HG03439 (cell line): Measurements from ENCODE around the gene HLF.

ENCODE experiments used
- ATAC-seq: cut with Tn5 transposase; IDR thresholded peaks from one replicate; pipeline ENCODE4 v1.9.1; 2021; ENCODE audit warnings: mild to moderate bottlenecking, moderate library complexity; ENCODE audit not compliant: unreplicated experiment

The HLF gene

DNA sequence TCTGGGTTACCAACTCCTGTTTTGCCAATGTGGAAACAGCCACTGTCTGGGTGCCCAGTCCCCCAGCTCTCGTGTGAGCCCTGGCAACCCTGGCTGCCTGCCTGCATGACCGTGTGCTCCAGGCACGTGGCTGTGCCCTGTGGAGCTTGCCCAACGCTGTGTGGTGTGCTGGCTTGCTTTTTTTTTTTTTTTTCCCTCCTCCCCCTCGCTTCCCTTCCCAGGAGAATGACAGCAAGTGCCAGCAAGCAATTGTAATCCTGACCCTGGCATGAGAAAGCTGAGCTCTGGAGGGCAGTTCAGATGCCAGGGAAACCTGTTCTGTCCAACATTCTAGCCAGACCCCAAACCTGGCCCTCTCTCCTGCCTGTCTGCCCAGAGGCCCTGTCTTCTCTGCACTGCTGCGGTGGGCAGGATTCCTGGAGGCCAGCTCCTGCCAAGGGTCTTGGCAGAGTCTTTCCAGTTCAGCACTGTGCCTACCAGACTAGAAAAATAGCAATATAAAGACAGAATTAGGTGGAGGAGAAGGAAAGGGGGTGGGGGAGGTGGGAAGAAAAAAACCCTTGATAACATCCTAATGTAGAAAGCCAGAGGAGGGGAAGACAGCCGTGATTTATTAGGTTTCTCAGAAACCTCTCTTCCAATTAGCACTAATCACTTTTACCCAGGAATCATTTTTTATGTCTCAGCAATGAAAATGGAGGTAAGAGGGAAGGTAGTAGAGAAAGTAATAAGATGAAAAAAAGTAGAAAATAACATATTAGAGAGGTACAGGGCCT is 9.0 kb downstream of the HLF start:
- ATAC-seq, result no peak

DNA sequence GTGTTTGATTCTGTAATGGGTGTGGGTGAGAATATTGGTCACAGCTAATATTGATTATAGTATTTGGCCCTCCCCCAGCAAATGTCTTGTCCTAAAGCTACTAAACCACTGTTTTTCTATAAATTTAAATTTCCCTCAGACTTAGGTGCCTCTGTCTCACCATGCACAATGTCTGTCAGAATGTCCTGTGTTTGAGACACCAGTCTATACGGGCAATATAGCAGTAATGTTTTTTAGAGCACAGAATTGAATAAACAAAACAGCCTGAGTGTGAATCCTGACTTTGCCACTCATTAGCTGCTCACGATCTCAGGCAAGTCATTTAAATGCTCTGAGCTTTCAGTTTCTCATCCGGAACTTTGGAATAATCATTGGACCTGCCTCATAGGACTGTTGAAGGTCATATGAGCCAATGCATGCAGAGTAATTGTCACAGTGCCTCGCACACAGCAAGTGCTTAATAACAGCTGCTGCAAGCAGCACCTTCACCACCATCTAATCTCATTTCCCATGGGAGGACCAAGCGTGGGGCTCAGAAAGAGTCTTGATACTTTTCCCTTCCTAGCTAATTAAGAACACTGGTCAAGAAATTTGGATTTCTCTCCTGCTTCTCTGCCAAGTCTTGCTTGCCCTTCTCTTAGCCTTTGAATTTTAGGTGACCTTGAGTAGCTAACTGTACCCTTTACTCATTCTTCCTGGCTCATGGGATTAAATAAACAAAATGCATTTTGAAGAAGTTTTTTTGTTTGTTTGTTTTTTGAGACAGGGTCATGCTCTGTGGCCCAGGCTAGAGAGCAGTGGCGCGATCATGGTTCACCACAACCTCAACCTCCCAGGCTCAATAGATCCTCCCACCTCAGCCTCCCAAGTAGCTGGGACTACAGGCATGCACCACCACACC is 9.8 kb downstream of the HLF start:
- ATAC-seq, result no peak

DNA sequence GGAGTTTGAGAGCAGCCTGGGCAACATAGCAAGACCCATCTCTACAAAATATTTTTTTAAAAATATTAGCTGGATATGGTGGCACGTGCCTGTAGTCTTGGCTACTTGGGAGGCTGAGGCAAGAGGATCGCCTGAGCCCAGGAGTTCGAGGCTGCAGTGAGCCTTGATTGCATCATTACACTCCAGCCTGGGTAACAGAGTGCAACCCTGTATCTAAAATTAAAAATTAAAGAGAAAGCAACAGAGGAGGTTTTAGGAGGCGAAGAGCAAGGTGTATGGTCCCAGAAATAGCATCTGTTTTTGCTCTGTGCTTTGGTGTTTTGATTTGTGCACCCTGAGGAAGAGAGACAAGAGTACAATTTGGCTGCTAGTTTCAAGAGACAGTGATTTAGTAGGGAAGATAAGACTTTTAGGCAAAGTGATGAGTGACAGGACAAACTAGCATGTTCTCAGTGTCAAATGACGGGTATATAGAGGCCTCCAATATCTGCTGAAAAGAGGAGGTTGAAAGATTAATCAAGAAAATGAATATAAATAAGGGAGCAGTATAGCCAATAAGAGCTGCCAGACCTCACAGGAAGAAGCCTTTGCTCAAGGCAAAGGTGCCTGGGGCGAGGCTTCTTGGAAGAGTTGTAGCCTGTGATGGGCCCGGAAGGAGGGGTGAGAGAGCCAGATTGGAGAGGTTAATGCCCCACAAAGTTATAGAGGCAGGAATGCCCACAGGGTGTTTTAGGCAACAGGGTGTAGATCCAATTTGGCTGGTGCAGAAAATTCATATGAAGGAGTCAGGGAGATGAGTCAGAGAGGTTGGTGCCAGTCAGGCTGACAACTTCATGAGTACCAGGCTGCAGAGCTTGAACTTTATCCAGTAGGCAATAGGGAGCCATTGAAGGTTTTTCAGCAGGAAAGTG is 11.4 kb downstream of the HLF start:
- ATAC-seq, result no peak

DNA sequence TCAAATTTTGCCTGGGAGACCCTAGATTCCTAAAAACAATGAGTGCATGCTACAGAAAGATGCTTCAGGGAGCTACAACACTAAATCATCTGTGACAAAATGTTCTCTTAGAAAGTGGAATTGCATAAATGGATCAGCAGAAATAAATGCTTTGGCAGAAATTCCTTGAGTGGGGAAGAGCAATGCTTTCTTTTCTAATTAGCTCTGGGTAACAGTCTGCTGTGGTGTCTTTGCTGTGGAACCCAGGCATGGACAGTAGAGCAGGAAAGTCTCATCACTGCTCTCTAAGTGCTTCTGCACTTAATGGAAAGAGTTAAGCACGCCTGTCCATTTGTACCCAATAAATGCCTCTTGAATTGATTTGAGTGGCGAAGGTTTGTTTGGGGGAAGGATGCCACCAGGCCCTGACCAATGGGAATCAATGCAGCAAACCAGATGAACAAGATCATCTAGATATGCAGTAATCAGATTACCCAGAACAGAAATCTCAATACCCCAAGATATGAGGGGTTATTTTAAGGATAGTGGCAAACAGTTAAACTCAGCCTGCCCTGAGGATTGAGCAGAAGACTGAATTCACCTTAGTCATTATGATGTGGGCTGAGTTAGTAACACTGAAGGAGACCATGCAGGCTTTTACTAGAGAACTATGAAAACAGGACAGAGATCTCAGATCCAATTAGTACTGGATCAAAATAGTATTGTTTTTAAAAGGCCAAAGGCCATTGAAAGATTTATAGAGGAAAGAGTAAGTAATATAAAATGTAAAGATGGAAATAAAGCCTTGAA is 13.6 kb downstream of the HLF start:
- no peak for ATAC-seq

DNA sequence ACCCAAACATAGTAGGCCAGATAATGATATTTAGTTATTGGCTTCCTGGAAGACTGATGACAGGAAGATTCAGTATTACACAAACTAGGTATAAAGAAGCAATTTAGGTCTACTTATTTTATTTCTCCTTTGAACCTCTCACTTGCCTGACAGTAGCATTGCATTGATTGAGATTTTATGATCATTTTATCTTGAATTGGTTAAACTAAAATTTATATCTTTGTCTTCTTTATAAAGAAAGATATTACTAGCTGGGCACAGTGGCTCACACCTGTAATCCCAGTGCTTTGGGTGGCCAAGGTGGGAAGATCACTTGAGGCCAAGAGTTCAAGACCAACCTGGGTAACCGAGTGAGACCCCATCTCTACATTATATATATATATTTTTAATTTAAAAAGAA is 14.4 kb downstream of the HLF start:
- ATAC-seq, result no peak

DNA sequence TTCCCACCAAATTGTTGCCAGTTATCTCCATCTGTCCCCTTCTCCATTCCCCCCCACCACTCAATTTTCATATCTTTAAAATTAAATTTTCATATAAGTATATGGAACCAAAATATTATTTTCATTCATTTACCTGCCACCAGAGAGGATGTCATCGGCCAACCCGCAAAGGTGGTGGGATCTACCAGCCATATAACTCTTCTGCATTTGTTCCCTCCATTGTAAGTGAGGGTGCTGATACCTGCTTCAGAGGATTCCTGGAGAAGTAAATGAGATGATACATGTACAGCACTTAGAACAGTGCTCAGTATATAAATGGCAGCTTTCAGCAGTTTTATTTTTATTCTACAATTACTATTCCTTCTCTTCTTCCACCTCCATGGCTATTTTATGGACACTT is 15.0 kb downstream of the HLF start:
- no peak for ATAC-seq

DNA sequence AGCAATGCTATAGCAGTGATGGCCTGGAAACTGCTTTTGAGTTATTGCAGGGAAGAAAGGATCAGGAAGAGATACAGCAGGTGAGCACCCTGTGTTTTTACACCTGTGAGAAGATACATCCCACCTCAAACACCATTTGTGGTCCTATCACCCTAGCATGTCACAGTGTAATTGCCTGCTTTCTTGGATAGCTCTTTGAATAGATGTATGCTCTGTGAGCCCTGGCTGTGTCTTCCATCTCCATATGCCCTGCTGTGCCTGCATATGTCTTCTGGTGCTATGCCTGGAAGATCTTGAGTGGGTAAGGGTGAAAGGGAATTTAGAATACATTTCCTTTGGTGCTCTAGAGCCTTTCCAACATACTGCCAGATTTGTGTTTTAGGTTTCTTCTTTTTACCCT is 15.5 kb downstream of the HLF start:
- ATAC-seq, result no peak

DNA sequence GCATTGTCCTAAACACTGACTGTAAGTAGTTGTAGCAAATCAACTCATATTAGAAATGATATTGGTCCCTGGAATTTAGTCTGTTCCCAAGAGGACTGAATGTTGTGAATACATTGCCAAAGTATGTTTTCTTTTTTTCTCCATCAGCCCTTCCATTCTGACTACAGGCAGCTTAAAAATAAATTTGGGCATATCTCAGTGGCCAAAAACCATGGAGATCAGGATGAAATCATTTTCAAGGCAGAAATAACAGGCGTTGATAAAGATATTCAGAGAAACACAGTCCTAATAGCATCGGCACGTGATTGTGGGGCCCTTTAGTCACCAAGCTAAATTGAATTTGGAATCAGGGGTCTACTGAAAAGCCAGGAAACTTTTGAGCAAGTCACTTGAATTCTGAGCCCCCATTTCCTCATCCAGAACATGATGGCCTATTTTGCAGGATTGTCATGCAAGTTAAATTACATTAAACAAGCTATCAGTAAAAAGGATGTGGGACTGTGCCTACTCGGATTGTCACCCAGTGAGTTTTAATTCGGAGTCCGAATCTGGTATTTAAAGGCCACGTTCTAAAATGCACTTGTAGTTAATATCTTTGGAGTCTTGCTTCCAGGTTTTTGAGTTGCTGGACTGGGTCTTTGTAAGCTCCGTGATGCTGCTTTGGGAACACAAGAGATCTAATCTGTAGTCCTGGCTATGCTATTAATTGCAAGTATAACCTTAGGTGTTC is 17.1 kb downstream of the HLF start:
- no peak for ATAC-seq

DNA sequence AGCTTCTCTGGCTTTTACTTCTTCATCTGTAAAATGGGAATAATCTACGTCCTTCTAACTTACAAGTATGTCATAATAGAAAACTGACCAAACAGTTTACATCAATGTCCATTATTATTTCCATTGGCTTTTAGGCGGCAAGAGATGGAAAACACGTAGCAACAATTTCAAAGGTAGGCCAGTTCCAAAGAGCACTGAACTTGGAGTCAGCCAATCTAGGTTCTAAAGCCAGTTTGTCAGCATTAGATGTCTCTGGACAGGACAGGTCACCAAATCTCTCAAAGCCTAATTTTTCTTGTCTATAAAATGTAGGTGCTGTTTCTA is 17.6 kb downstream of the HLF start:
- ATAC-seq, result no peak

DNA sequence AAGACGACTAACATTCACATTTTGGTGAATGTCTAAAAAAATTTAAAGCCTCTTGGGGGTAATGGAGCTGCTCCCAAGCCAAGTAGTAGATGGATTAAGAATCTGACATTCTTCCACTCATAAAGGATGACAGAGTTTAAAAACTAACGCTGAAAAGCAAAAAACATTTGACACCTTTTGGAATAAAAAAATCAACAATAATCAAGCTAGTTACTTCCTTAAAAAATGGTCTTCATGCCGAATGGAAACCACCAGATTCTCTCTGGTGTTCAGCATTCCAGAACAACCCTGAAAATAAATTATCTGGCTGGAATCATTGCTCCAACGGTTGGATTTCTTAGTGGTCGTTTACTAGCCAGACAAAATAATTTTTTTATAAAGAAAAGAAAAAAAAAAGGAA is 18.0 kb downstream of the HLF start:
- ATAC-seq, result no peak

DNA sequence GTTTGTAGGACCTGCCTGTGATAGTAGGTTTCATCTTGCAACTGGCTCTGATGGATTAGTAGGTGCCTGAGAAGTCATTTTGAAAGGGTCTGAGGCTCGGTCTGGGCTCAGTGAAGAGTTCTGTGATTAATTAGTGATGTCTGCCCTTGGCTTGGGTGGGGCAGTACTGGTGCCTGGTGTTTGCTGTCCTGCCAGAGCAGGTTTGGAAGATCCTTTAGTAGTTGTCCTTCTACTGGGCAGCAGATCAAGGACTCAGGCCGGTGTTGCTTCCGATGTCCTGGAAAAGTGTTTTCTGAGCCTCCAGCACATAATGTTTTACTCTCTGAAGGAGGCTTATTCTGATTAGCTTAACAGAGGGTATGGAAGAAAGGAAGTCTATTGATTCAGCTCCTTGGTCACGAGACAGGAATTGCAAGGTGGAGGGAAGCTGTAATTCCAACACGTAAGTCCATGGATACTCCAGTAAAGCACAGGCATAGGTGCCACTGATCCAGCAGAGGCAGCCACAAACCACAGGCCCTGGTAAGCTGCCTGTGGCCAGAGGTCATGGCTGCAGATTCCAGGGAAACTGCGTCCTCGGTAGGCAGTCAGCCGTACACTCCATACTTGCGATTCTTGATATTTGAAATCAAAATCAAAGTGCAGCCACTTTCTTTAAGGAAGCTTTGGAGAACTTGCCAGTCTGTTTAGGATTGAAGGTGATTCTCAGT is 18.7 kb downstream of the HLF start:
- ATAC-seq, result no peak

DNA sequence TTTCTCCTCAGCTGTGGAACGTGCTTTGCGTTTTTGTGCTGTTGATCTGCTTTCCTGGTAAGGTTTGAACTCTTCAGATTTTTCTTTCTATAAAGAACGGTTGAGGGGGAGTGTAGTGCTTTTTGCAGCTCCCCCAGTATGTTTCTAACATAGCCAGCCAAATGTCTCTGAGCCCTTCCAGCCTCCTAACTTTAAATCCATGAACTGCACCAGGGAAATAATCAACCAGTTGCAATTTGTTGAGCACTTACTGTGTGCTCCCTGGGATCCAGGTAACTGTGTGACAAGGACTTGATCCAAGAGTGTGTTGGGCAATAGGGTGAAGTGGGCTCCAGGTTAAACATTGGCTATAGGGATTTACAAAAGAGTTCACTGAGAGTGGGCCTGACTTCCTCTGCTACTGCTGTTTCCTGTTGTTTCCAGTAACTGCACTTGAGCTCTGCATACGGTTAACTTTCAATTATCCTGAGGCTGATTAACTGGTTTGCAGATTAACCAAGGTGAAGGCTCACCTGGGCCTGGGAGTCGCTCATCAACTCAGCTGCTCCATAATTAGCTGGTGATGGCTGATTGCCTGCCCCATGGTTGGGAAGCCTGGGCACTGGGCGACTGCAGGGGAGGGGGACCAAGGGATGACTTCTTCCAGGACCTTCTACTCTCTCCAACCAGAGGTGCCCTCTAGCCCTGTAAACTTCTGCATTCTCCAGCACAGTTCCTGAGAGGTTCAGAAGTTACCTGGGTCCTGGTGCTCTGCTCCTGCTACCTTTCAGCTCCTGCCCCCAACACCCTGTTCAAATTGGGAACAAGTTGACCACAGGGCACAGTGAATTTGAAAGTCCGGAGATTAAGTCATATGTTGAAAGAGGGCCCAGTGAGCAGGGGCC is 19.5 kb downstream of the HLF start:
- no peak for ATAC-seq

DNA sequence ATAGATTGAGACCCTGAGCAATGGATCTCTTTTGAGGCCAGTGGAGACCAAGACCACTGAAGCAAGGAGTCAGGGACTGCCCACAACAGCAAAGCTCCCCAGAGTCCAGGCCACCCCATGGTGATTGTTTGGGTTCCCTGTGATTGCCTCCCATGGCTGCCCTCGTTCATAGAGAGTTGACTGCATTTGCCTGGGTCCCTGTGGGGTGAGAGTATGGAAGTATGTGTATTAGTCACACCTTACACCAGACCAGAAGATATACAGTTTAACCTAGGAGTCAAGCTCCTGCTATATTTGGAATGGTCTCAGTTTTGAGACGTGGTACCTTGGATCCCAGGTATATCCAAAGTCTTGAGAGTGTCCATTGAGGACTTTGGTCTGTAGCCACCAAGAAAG is 20.2 kb downstream of the HLF start:
- ATAC-seq, result no peak

DNA sequence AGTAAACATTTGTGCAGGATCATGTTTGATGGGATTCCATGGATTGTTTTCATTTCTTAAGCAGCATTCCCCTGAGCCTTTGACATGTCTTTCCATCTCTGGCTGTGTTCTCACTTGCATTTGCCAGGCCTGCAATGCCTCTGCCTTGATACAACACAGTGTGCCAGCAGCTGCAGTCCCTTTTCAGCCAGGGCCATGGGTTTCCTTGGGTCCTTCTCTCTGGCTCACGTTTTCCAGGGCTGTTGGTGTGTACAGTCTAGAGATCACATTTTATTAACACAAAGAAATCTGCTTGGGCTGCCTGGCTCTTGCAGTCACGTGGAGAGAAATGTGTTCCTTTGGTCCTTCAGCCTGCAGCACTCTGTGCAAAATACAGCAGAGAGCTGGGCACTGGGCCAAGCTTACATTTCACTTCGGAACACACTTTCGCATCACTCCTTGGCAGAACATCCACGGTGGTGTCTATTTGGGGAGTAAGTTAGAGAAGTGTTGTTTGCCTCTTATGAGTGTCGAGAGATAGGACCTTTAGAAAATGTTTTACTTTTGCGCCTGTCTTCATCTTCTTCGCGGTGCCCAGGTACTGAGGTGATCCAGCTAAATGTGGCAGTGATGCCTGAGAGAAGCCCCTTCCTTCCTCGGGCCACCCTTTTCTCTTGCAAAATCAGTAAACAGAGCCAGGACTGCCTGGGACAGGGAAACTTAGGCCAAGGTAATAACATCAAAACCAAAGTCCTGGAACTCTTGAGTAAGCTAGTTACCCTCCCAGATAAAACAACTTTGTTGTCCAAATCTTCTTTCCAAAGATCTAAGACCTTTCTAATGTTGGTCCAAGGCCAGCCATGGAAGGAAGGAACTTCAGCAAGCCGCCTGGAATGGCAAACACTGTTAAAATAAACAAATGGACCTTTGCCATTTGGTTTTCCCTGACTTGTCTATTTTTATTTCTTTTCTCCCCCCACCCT is 20.9 kb downstream of the HLF start:
- ATAC-seq, result no peak

DNA sequence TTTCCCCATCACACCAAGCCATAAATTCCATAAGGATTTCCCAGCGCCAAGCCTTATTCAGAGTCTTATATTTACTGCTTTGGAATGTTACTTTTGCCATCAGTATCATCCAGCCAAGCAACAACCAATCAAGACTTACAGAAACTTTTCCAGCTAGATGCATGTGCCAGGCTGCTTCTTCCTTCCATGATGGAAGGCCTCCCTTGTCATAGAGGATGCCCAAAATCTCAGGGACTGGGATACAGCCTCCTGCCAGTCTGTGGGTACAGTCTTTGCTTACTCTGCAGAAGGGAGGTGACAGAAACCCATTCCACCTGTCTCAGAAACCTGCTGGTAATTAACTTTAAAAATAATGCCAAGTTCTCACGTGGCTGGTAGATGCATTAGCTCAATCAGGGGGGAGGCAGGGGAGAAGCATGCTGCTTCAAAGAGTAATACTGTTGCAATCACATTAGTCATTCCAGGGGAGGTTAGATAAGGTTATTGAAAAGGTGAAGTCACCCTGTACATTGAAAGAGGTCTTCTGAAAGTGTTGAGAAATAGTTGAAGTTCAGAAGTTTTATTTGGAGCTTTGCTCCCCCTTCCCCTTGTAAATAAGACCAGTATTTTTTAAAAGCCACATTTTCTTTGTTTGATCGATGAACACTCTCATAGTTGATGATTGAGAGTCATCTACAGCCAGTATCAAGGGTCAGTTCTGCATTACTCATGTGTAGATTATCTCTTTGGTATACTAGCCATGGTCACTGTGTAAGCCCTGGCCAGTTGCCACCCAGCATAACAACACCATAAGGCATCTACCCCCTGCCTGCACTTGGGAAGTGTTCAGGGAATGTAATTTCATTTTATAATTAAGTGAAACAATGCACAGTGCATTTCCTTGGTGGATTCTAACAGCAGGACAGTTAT is 22.2 kb downstream of the HLF start:
- no peak for ATAC-seq
